HG03025 (cell line): ENCODE measurements around the gene MYO3A.
"Not testable (repeated sequence)": the region's sequence is repeated elsewhere in the genome, so short reads cannot be mapped to it uniquely, and the experiment has no call there.

Experiments used
- ATAC-seq: cut with Tn5 transposase; IDR thresholded peaks from one replicate; pipeline ENCODE4 v1.9.1; 2021; ENCODE audit warnings: mild to moderate bottlenecking, moderate library complexity; ENCODE audit not compliant: unreplicated experiment, low FRiP score

Gene MYO3A

GRCh38 chr10:26067680-26068079 is 133.7 kb downstream of the MYO3A start:
- ATAC-seq, result no peak

- ATAC-seq, result not testable (repeated sequence)
These were observed 146.9 kb downstream of the MYO3A start for GRCh38 chr10:26080971-26081370.

GRCh38 chr10:26081459-26081858 is 147.4 kb downstream of the MYO3A start:
- no peak for ATAC-seq

DNA sequence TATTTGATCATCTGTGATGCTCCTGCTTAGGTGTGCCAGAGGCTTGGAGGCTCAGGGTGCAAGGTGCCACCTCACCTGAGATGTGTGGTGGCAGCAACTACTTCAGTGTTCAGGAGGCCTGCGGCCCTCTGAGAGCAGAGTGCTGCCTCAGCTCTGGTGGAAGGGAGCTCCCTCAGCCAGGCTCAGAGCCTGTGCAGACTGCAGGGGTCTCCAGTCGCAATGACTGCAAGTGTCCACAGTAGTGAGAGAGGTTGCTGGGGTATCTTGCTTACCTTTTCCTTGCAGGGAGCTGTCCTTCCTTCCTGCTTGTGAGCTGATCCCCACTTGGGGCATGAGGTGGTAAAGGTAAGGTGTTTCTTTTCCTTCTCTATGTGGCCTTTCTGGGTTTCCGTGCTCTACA is 151.5 kb downstream of the MYO3A start:
- ATAC-seq, result no peak

GRCh38 chr10:26087666-26088065 is 153.6 kb downstream of the MYO3A start:
- ATAC-seq, result no peak

DNA sequence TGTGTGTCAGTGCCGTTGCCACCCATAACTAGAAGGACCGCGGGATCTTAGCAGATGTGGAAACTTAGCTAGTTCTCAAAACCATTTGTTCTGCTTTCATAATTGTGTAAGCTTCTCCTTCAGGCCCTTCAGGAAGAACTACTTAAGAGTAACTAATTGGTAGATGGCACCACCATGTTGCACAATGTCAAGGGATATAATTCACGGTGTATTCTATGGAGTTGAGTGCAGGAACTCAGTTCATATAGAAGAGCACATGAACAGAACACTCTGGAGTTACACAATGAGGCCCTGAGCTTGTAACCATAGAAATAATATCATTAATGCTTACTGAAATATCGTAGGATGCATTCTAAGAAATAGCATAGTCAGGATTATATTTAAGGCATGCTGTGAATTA is 156.0 kb downstream of the MYO3A start:
- ATAC-seq, result no peak

DNA sequence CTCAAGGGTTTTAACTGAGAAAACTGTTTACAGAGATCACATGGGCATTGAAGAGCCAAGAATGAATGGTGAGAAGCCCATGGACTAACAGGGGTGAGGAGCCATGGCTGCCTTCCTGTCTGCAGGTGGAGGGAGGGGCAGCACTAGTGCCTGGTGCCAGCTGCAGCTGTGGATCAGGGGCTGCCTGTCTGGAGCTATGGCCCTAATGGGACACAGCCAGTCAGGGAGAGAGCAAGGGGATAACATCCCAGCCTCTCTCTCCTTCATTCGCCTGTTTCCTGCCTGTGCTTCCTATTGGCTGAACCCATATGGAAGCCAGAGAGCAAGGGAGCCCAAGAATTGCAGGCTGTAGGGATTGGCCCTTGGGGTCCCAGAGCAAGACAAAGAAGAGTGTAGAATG is 156.7 kb downstream of the MYO3A start:
- ATAC-seq, result no peak

- ATAC-seq, result no peak
These were observed 159.2 kb downstream of the MYO3A start for GRCh38 chr10:26093229-26093628.

- no peak for ATAC-seq
These were observed 161.8 kb downstream of the MYO3A start for GRCh38 chr10:26095781-26096180.

GRCh38 chr10:26097549-26097948 is 163.5 kb downstream of the MYO3A start:
- ATAC-seq, result not testable (repeated sequence)

DNA sequence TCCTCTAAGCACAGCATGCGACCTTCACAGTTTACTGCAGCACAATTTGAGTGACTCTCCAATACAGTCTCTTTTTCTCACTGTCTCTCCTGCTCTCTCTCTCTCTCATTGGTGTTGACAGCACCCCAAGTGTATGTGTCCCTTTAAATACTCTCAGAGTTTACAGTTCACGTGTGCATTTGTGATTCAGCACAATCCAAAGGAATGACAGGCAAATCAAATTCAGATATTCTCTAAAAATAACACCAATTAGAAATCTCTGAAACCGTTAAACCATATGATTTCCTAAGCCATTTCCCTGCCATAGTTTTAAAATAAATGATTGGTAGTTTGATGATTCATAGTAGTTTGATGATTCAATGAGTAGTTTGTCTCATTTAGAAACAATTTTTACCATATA is 178.5 kb downstream of the MYO3A start:
- no peak for ATAC-seq

DNA sequence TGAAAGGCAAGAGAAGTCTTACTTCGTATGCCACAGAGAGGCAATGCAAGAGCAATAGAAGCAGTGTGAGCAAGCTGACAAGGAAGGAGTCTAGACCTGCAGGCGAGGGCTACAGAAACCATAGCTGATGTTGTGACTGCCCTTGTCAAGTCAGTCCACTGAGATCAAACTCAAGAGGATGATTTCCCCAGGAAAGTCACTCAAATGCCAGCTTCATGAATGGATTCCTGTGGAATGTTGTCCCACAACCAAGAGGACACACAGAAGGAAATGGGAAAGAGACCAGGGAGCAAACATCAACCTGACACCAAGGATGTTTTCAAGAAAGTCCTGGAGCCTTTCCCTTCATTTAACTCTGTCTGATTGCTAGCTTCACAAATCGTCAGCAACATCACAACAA is 204.6 kb downstream of the MYO3A start:
- ATAC-seq, result no peak

DNA sequence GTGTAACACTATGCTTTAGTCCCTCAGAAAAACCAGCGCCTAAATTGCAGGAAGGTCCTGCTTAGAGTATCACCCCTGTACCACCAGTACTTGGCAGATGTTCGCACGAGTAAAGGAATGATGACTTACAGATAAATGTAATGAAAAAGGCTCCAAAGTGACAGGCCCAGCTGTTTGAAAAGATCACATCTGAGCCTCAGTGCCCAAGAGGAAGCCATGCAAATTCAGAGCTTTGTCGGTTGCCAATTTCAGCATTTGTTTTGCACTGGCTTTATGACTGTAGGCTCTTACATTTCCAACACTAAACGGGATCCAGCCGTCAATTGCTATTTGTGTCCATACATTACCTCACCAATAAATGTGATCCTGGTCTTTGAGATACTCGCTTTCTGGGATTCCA is 222.0 kb downstream of the MYO3A start:
- ATAC-seq, result no peak

DNA sequence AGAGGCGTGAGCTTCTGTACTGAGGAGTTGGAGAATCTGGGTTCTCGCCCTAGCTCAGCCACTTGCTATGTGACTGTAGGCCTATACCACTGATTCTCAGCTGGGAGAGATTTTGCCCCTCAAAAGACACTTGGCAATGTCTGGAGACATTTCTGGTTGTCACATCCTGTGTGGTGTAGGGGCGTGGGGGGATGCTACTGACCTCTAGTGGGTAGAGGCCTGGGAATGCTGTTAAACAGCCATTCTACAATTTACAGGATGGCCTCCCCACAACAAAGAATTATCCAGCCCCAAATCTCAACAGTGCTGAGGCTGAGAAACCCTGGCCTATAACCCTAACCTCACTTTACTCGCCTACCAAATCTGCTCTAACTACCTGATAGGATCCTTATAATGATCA is 223.7 kb downstream of the MYO3A start:
- ATAC-seq, result no peak

DNA sequence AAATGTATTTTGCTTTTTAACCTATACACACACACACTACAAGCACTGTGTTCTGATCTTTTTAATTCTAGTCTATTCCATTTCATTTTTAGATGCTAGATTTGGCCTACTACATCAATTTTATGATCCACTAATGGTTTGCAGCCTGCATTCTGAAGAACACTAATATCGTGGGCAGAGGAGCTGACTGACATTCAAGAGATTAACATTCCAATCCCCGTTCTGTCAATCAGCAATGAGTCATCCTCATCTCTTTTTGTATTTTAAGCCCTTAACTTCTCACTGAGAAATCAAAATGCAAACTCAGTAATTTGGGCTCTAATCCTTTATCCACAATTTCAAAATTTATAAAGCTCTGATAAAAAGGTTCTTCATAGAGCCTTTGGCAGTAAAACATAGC is 235.4 kb downstream of the MYO3A start:
- ATAC-seq, result no peak

- ATAC-seq, result no peak
These were observed 238.1 kb downstream of the MYO3A start for GRCh38 chr10:26172131-26172530.

DNA sequence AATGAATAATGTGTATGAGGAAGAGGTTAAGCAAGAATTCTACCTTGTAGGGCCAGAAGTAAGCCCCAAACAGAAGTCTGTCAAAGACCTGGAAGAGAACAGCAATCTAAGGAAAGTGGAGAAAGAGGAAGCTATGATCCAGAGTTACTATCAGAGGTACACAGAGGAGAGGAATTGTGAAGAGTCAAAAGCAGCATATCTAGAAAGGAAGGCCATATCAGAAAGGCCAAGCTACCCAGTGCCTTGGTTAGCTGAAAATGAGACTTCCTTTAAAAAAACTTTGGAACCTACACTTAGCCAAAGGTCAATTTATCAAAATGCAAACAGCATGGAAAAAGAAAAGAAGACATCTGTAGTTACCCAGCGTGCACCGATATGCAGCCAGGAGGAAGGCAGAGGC is 239.8 kb downstream of the MYO3A start:
- no peak for ATAC-seq

GRCh38 chr10:26177341-26177740 is 243.3 kb downstream of the MYO3A start:
- no peak for ATAC-seq

GRCh38 chr10:26194275-26194674 is 260.2 kb downstream of the MYO3A start:
- no peak for ATAC-seq

GRCh38 chr10:26197248-26197647 is 263.2 kb downstream of the MYO3A start:
- no peak for ATAC-seq

DNA sequence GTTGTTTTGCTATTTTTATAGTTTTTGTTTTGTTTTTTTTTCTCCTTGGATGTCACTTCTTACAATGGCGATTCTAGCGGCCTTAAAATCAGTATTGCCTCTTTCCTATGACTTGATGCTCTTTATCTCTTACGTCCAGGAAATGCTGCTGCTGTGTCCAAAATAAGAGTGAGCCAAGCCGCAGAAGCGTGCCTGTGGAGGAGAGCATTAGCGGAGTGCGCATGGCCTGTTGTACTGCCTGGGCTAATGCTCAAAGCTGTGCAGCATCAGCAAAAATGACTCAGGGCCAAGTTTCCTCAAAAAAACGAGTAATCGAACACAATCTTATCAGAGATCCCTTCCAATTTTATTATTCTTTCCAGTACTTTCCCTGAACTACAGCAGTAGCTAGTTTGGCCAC is 264.1 kb downstream of the MYO3A start:
- ATAC-seq, result no peak

DNA sequence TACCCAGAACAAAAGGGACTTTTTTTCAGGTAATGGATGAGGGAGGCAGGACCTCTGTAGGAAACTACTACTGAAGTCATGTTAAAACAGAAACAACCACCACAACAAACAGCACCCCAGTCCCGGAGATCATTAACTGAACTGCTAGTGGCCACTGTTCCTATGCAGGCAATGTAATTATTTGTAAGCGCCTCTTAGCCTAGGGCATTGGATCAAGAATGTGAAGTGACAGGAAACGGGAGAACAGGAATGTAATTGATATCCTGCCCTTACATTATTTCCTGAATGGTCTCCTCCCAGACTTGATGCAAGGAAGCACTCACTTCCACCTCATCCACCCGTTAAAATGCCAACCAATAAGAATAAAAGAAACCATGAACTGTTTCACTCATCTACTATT is 265.8 kb downstream of the MYO3A start:
- no peak for ATAC-seq

GRCh38 chr10:26205223-26205622 is 271.2 kb downstream of the MYO3A start:
- ATAC-seq, result no peak
